Neural cell (in vitro differentiated cells): ENCODE data around the gene STK36. TPM values are rescaled to one million over a fixed set of nuclear protein-coding genes. Genes with fewer than 3 reads are reported as not detected.

Experiments used
- H2AFZ ChIP-seq: fragments of 200-600, 300-800 bp; sonication (generic), shearing (Covaris generic); 2 replicates; pipeline ENCODE4 v1.6.0; 2014; ENCODE audit warnings: low read depth, mild to moderate bottlenecking, antibody characterized with exemption, low read length, moderate library complexity
- H3F3A ChIP-seq: fragments of 200-600 bp; shearing (Covaris generic); 2 replicates; pipeline ENCODE4 v1.6.1; 2016; ENCODE audit warnings: mild to moderate bottlenecking, moderate library complexity, mixed read lengths, antibody characterized with exemption, low read length; ENCODE audit not compliant: insufficient read depth, poor library complexity, severe bottlenecking
- H3K27ac ChIP-seq: fragments of 200-600, 300-800 bp; sonication (generic), shearing (Covaris generic); 2 replicates; pipeline ENCODE4 v1.5.1; 2014; ENCODE audit warnings: mild to moderate bottlenecking, low read length, moderate library complexity
- H3K27me3 ChIP-seq: fragments of 300-800, 200-600 bp; sonication (generic), shearing (Covaris generic); 2 replicates; pipeline ENCODE4 v1.6.0; 2014; ENCODE audit warnings: mild to moderate bottlenecking, low read depth, low read length, moderate library complexity; ENCODE audit not compliant: insufficient read depth
- H3K36me3 ChIP-seq: fragments of 300-800, 200-600 bp; sonication (generic), shearing (Covaris generic); 2 replicates; pipeline ENCODE4 v1.5.1; 2014; ENCODE audit warnings: mild to moderate bottlenecking, antibody characterized with exemption, low read length, moderate library complexity; ENCODE audit not compliant: insufficient read depth
- H3K4me2 ChIP-seq: fragments of 300-800, 200-600 bp; sonication (generic), shearing (Covaris generic); 2 replicates; pipeline ENCODE4 v1.6.0; 2014; ENCODE audit warnings: mild to moderate bottlenecking, low read length
- H3K4me3 ChIP-seq: fragments of 300-800, 200-600 bp; sonication (generic), shearing (Covaris generic); 2 replicates; pipeline ENCODE4 v1.5.1; 2014; ENCODE audit warnings: mild to moderate bottlenecking, low read length, moderate library complexity
- H3K79me2 ChIP-seq: fragments of 200-600 bp; shearing (Covaris generic); replicated peaks from 2 replicates; pipeline ENCODE4 v1.6.0; 2014; ENCODE audit warnings: mild to moderate bottlenecking, low read length, moderate library complexity; ENCODE audit not compliant: insufficient read depth
- H3K9ac ChIP-seq: fragments of 300-800, 200-600 bp; sonication (generic), shearing (Covaris generic); 2 replicates; pipeline ENCODE4 v1.6.1; 2016; ENCODE audit warnings: mild to moderate bottlenecking, low read length, mixed read lengths
- H3K9me2 ChIP-seq: fragments of 200-600 bp; shearing (Covaris generic); 2 replicates; pipeline ENCODE4 v1.6.1; 2016; ENCODE audit warnings: mild to moderate bottlenecking, low read length, mixed read lengths; ENCODE audit not compliant: insufficient read depth
- H3K9me3 ChIP-seq: fragments of 200-600, 300-800 bp; sonication (generic), shearing (Covaris generic); 2 replicates; pipeline ENCODE4 v1.6.1; 2016; ENCODE audit warnings: mild to moderate bottlenecking, mixed run types, low read length, moderate library complexity, mixed read lengths
- H4K20me1 ChIP-seq: fragments of 200-600 bp; shearing (Covaris generic); 2 replicates; pipeline ENCODE4 v1.6.1; 2016; ENCODE audit warnings: mild to moderate bottlenecking, mixed run types; ENCODE audit not compliant: insufficient read depth
- CTCF ChIP-seq: fragments of 450-650 bp; IDR thresholded peaks from 2 replicates; pipeline ENCODE4 v1.5.1; 2014; ENCODE audit warnings: antibody characterized with exemption, mild to moderate bottlenecking, moderate library complexity; ENCODE audit not compliant: poor library complexity, severe bottlenecking
- EP300 ChIP-seq: fragments of 450-650 bp; conservative IDR thresholded peaks from 2 replicates; pipeline ENCODE4 v1.6.1; 2014; ENCODE audit warnings: antibody characterized with exemption, mild to moderate bottlenecking, moderate library complexity; ENCODE audit not compliant: poor library complexity, severe bottlenecking
- EZH2 ChIP-seq: fragments of 200-600, 300-800 bp; shearing (Covaris generic), sonication (generic); IDR thresholded peaks from 2 replicates; pipeline ENCODE4 v1.6.1; 2014; ENCODE audit warnings: antibody characterized with exemption, low read length, borderline replicate concordance, mild to moderate bottlenecking; ENCODE audit not compliant: insufficient read depth, poor library complexity, severe bottlenecking
- MXI1 ChIP-seq: fragments of 450-650 bp; conservative IDR thresholded peaks from 2 replicates; pipeline ENCODE4 v1.6.1; 2014; ENCODE audit warnings: antibody characterized with exemption, mild to moderate bottlenecking; ENCODE audit not compliant: poor library complexity, severe bottlenecking
- POLR2AphosphoS5 ChIP-seq: IDR thresholded peaks from 2 replicates; pipeline ENCODE4 v1.6.1; 2012
- RAD21 ChIP-seq: fragments of 450-650 bp; conservative IDR thresholded peaks from 2 replicates; pipeline ENCODE4 v1.6.1; 2014; ENCODE audit warnings: antibody characterized with exemption, mild to moderate bottlenecking, moderate library complexity
- REST ChIP-seq: IDR thresholded peaks from 2 replicates; pipeline ENCODE4 v1.6.1; 2012; ENCODE audit warnings: borderline replicate concordance
- SMC3 ChIP-seq: fragments of 450-650 bp; conservative IDR thresholded peaks from 2 replicates; pipeline ENCODE4 v1.6.1; 2014; ENCODE audit warnings: antibody characterized with exemption, mild to moderate bottlenecking, moderate library complexity; ENCODE audit not compliant: poor library complexity
- TAF1 ChIP-seq: IDR thresholded peaks from 2 replicates; pipeline ENCODE4 v1.6.1; 2012; ENCODE audit warnings: low read depth
- polyA plus RNA-seq: library from polyadenylated mRNA; depleted of rRNA; stranded (reverse); fragments of >200 nt; gene quantifications from 2 replicates; pipeline ENCODE4 v1.2.3, GENCODE V29; 2014

The STK36 gene
- polyA plus RNA-seq, 1 donor from 2014 or later: 69.7 TPM

- Histone ChIP-seq H3K36me3 (no peaks in the 10 kb centered on the region), H3K4me2 (no peak overlapping the region), H4K20me1 (no peaks in the 10 kb centered on the region), H3K4me3 (no peak overlapping the region), H3K9me2 (no peaks in the 10 kb centered on the region), H3K27me3 (no peaks in the 10 kb centered on the region), H3K9me3 (no peaks in the 10 kb centered on the region), H3F3A (no peaks in the 10 kb centered on the region), H3K27ac (no peak overlapping the region), H3K9ac (no peak overlapping the region), H2AFZ (no peak overlapping the region), H3K79me2 (no peaks in the 10 kb centered on the region)
- no peak for TF ChIP-seq MXI1
- no peak for TF ChIP-seq EP300
- TF ChIP-seq EZH2: no peak
- no peak for TF ChIP-seq RAD21
- TF ChIP-seq SMC3: no peak
- TF ChIP-seq CTCF: no peak
- TF ChIP-seq REST: no peak
- TF ChIP-seq TAF1: no peak
- no peak for TF ChIP-seq POLR2AphosphoS5
Observed at GRCh38 chr2:218719457-218719856, 47.6 kb downstream of the STK36 start.

- TF ChIP-seq EZH2 (no peak), POLR2AphosphoS5 (no peak), MXI1 (no peak), SMC3 (no peak), TAF1 (no peak), REST (no peak), RAD21 (no peak), CTCF (no peak), EP300 (no peak)
- no peaks in the 10 kb centered on the region for H3K9me2 ChIP-seq
- no peaks in the 10 kb centered on the region for H3K27me3 ChIP-seq
- H3K79me2 ChIP-seq: no peaks in the 10 kb centered on the region
- no peaks in the 10 kb centered on the region for H3K36me3 ChIP-seq
- H3K4me2 ChIP-seq: no peak overlapping the region
- no peak overlapping the region for H3K27ac ChIP-seq
- H2AFZ ChIP-seq: no peak overlapping the region
- H4K20me1 ChIP-seq: no peaks in the 10 kb centered on the region
- H3F3A ChIP-seq: no peaks in the 10 kb centered on the region
- no peak overlapping the region for H3K4me3 ChIP-seq
- H3K9ac ChIP-seq: no peak overlapping the region
- no peaks in the 10 kb centered on the region for H3K9me3 ChIP-seq
Observed at GRCh38 chr2:218720048-218721041, 48.5 kb downstream of the STK36 start.
